ENCODE measurements around the gene ETV6. TPM values are rescaled to one million over a fixed set of nuclear protein-coding genes. Genes with fewer than 3 reads are reported as not detected.

The ETV6 gene
- total RNA-seq = 10 to 100 TPM; 55.3 to 57.5 TPM

GRCh38 chr12:11649413-11650285, at the start of gene ETV6:
ETV6 (plus strand) TSS chr12:11649674; CDS start chr12:11650128, 454 bp downstream.
- ChIA-PET CTCF (interaction anchor here (0.6 to 2.8 kb wide), 8 partner anchors 52 to 384 kb away, joined by 3 to 16 read pairs (median 4); no protein-coding TSS in a partner anchor), POLR2A (interaction anchor here (0.6 to 3.3 kb wide), 31 partner anchors 9 to 1076 kb away, joined by 3 to 31 read pairs (median 5); partner anchors contain the start of gene BORCS5)
- intact Hi-C loops (cut with micrococcal nuclease) = loop anchor here (1.0 to 5.0 kb wide), 10 partner anchors 82 to 1078 kb away; no protein-coding TSS in a partner anchor
- Mint-ChIP-seq H3K27me3 (no peaks in the 10 kb centered on the region), H3K9me3 (no peaks in the 10 kb centered on the region), H3K27ac (peak within 1 kb of the TSS; percentile 98), H3K4me1 (ENCODE audit: low read depth) (peaks cover 32% of the 10 kb centered on the region), H3K4me3 (peak within 1 kb of the TSS; percentile 87), H3K36me3 (peaks cover 26% of the 10 kb centered on the region)
- DNase-seq = peak; percentile 85

- peaks cover 20% of the 10 kb centered on the region for H3K4me1 Mint-ChIP-seq (ENCODE audit: low read depth)
- intact Hi-C loops (cut with micrococcal nuclease) = no loop called here
- CTCF ChIA-PET = no interaction called here
Observed at GRCh38 chr12:11600199-11600598, 49.3 kb upstream of the ETV6 start.

GRCh38 chr12:11601647-11602046, 47.8 kb upstream of the ETV6 start:
- Mint-ChIP-seq H3K27me3 (no peaks in the 10 kb centered on the region), H3K36me3 (no peaks in the 10 kb centered on the region), H3K9me3 (no peaks in the 10 kb centered on the region), H3K27ac (no peak overlapping the region), H3K4me3 (no peak overlapping the region), H3K4me1 (ENCODE audit: low read depth) (peaks cover 20% of the 10 kb centered on the region)
- CTCF ChIA-PET = interaction anchor here (1.6 kb wide), 1 partner anchor 431 kb away, joined by 3 read pairs; no protein-coding TSS in a partner anchor
- POLR2A ChIA-PET = no interaction called here
- intact Hi-C loops (cut with micrococcal nuclease) = no loop called here
- peak; percentile 21 for DNase-seq

More at GRCh38 chr12:11600199-11600598, 49.3 kb upstream of the ETV6 start:
- no peaks in the 10 kb centered on the region for H3K9me3 Mint-ChIP-seq
- H3K4me3 Mint-ChIP-seq = no peak overlapping the region
- no peak for DNase-seq
- POLR2A ChIA-PET = no interaction called here
- H3K36me3 Mint-ChIP-seq = no peaks in the 10 kb centered on the region
- H3K27ac Mint-ChIP-seq = no peak overlapping the region
- no peaks in the 10 kb centered on the region for H3K27me3 Mint-ChIP-seq

GRCh38 chr12:11607313-11608081, 42.0 kb upstream of the ETV6 start:
- H3K4me3 Mint-ChIP-seq = no peak overlapping the region
- no peak for DNase-seq
- H3K27ac Mint-ChIP-seq = no peak overlapping the region
- ChIA-PET POLR2A (no interaction called here), CTCF (no interaction called here)
- H3K36me3 Mint-ChIP-seq = no peaks in the 10 kb centered on the region
- peaks cover 6% of the 10 kb centered on the region for H3K4me1 Mint-ChIP-seq (ENCODE audit: low read depth)
- intact Hi-C loops (cut with micrococcal nuclease) = no loop called here
- H3K27me3 Mint-ChIP-seq = no peaks in the 10 kb centered on the region
- no peaks in the 10 kb centered on the region for H3K9me3 Mint-ChIP-seq

GRCh38 chr12:11609045-11609444, 40.4 kb upstream of the ETV6 start:
- H3K27me3 Mint-ChIP-seq = no peaks in the 10 kb centered on the region
- no peak overlapping the region for H3K27ac Mint-ChIP-seq
- POLR2A ChIA-PET = no interaction called here
- H3K36me3 Mint-ChIP-seq = no peaks in the 10 kb centered on the region
- DNase-seq = no peak
- no peaks in the 10 kb centered on the region for H3K9me3 Mint-ChIP-seq
- intact Hi-C loops (cut with micrococcal nuclease) = no loop called here
- CTCF ChIA-PET = no interaction called here
- H3K4me3 Mint-ChIP-seq = no peak overlapping the region
- H3K4me1 Mint-ChIP-seq (ENCODE audit: low read depth) = peaks cover 6% of the 10 kb centered on the region

GRCh38 chr12:11615481-11615880, 34.0 kb upstream of the ETV6 start:
- no peaks in the 10 kb centered on the region for H3K9me3 Mint-ChIP-seq
- H3K27ac Mint-ChIP-seq = no peak overlapping the region
- H3K4me3 Mint-ChIP-seq = no peak overlapping the region
- intact Hi-C loops (cut with micrococcal nuclease) = no loop called here
- H3K27me3 Mint-ChIP-seq = no peaks in the 10 kb centered on the region
- H3K36me3 Mint-ChIP-seq = no peaks in the 10 kb centered on the region
- POLR2A ChIA-PET = interaction anchor here (1.2 kb wide), 1 partner anchor 37 kb away, joined by 3 read pairs; no protein-coding TSS in a partner anchor
- CTCF ChIA-PET = interaction anchor here (1.1 to 1.8 kb wide), 2 partner anchors 417 to 711 kb away, joined by 3 to 6 read pairs; no protein-coding TSS in a partner anchor
- no peaks in the 10 kb centered on the region for H3K4me1 Mint-ChIP-seq (ENCODE audit: low read depth)
- DNase-seq = no peak

GRCh38 chr12:11618046-11618445, 31.4 kb upstream of the ETV6 start:
- no peaks in the 10 kb centered on the region for H3K9me3 Mint-ChIP-seq
- no peak for DNase-seq
- intact Hi-C loops (cut with micrococcal nuclease) = no loop called here
- POLR2A ChIA-PET = no interaction called here
- no peaks in the 10 kb centered on the region for H3K27me3 Mint-ChIP-seq
- H3K27ac Mint-ChIP-seq = no peak overlapping the region
- H3K36me3 Mint-ChIP-seq = no peaks in the 10 kb centered on the region
- CTCF ChIA-PET = interaction anchor here (0.6 to 0.9 kb wide), 2 partner anchors 37 to 261 kb away, joined by 3 read pairs; no protein-coding TSS in a partner anchor
- H3K4me3 Mint-ChIP-seq = no peak overlapping the region
- peaks cover 3% of the 10 kb centered on the region for H3K4me1 Mint-ChIP-seq (ENCODE audit: low read depth)

- ChIA-PET POLR2A (interaction anchor here (0.6 kb wide), 1 partner anchor 391 kb away, joined by 6 read pairs; no protein-coding TSS in a partner anchor), CTCF (interaction anchor here (0.7 to 1.2 kb wide), 2 partner anchors 41 to 712 kb away, joined by 3 to 6 read pairs; no protein-coding TSS in a partner anchor)
- H3K4me1 Mint-ChIP-seq (ENCODE audit: low read depth) = peaks cover 3% of the 10 kb centered on the region
- no peak overlapping the region for H3K27ac Mint-ChIP-seq
- H3K4me3 Mint-ChIP-seq = no peak overlapping the region
- H3K36me3 Mint-ChIP-seq = no peaks in the 10 kb centered on the region
- no peaks in the 10 kb centered on the region for H3K9me3 Mint-ChIP-seq
- H3K27me3 Mint-ChIP-seq = no peaks in the 10 kb centered on the region
- DNase-seq = peak; percentile 44
- intact Hi-C loops (cut with micrococcal nuclease) = loop anchor here (1.0 kb wide), 1 partner anchor 411 kb away; no protein-coding TSS in a partner anchor
Observed at GRCh38 chr12:11621797-11622423, 27.6 kb upstream of the ETV6 start.

GRCh38 chr12:11622876-11623281, 26.6 kb upstream of the ETV6 start:
- ChIA-PET POLR2A (no interaction called here), CTCF (interaction anchor here (0.7 to 1.5 kb wide), 3 partner anchors 42 to 711 kb away, joined by 3 to 9 read pairs (median 6); no protein-coding TSS in a partner anchor)
- no peak overlapping the region for H3K27ac Mint-ChIP-seq
- no peaks in the 10 kb centered on the region for H3K36me3 Mint-ChIP-seq
- no peaks in the 10 kb centered on the region for H3K9me3 Mint-ChIP-seq
- no peak overlapping the region for H3K4me3 Mint-ChIP-seq
- no peaks in the 10 kb centered on the region for H3K27me3 Mint-ChIP-seq
- peaks cover 3% of the 10 kb centered on the region for H3K4me1 Mint-ChIP-seq (ENCODE audit: low read depth)
- intact Hi-C loops (cut with micrococcal nuclease) = loop anchor here (1.0 kb wide), 1 partner anchor 410 kb away; no protein-coding TSS in a partner anchor
- no peak for DNase-seq

GRCh38 chr12:11623382-11623781, 26.1 kb upstream of the ETV6 start:
- intact Hi-C loops (cut with micrococcal nuclease) = no loop called here
- Mint-ChIP-seq H3K4me3 (no peak overlapping the region), H3K4me1 (ENCODE audit: low read depth) (peaks cover 3% of the 10 kb centered on the region), H3K27ac (no peak overlapping the region), H3K9me3 (no peaks in the 10 kb centered on the region), H3K27me3 (no peaks in the 10 kb centered on the region), H3K36me3 (no peaks in the 10 kb centered on the region)
- CTCF ChIA-PET = interaction anchor here (1.2 to 1.5 kb wide), 2 partner anchors 43 to 410 kb away, joined by 6 to 9 read pairs; no protein-coding TSS in a partner anchor
- POLR2A ChIA-PET = no interaction called here
- DNase-seq = no peak

GRCh38 chr12:11624116-11624515, 25.4 kb upstream of the ETV6 start:
- intact Hi-C loops (cut with micrococcal nuclease) = no loop called here
- H3K27ac Mint-ChIP-seq = no peak overlapping the region
- H3K4me1 Mint-ChIP-seq (ENCODE audit: low read depth) = peaks cover 3% of the 10 kb centered on the region
- H3K27me3 Mint-ChIP-seq = no peaks in the 10 kb centered on the region
- no peak for DNase-seq
- no peak overlapping the region for H3K4me3 Mint-ChIP-seq
- H3K36me3 Mint-ChIP-seq = no peaks in the 10 kb centered on the region
- ChIA-PET POLR2A (no interaction called here), CTCF (no interaction called here)
- no peaks in the 10 kb centered on the region for H3K9me3 Mint-ChIP-seq
